Renal cortical epithelial cell (primary cell): Measurements from ENCODE around the gene PPP2R5C. TPM values are rescaled to one million over a fixed set of nuclear protein-coding genes. Genes with fewer than 3 reads are reported as not detected.

Experiments used
- DNase-seq: peaks from one replicate; pipeline ENCODE4 v3.0.0-alpha.2; 2011; ENCODE audit warnings: low read depth
- total RNA-seq: library from RNA; depleted of rRNA; stranded (reverse); fragments of >200 nt; gene quantifications from 2 replicates; pipeline ENCODE4 v1.2.3, GENCODE V29; 2014

The PPP2R5C gene
- total RNA-seq, 1 donor from 2014 or later, result 96.9 TPM

- DNase-seq, result peak; percentile 83
Measured at GRCh38 chr14:101865288-101865687, 103.8 kb downstream of the PPP2R5C start.

- DNase-seq, result no peak
Measured at GRCh38 chr14:101867854-101868253, 106.3 kb downstream of the PPP2R5C start.

- no peak for DNase-seq
Measured at GRCh38 chr14:101869217-101869616, 107.7 kb downstream of the PPP2R5C start.

- no peak for DNase-seq
Measured at GRCh38 chr14:101870273-101870939, 108.9 kb downstream of the PPP2R5C start.

GRCh38 chr14:101872346-101872745 lies 110.8 kb downstream of the PPP2R5C start:
- DNase-seq, result no peak

GRCh38 chr14:101873076-101873825 lies 111.7 kb downstream of the PPP2R5C start:
- DNase-seq, result no peak

GRCh38 chr14:101873991-101874390 lies 112.5 kb downstream of the PPP2R5C start:
- no peak for DNase-seq

GRCh38 chr14:101875041-101875726 lies 113.7 kb downstream of the PPP2R5C start:
- no peak for DNase-seq

- DNase-seq, result no peak
Measured at GRCh38 chr14:101875727-101876554, 114.4 kb downstream of the PPP2R5C start.

- DNase-seq, result no peak
Measured at GRCh38 chr14:101876555-101876938, 115.0 kb downstream of the PPP2R5C start.

GRCh38 chr14:101877766-101878165 lies 116.3 kb downstream of the PPP2R5C start:
- DNase-seq, result no peak

- DNase-seq, result no peak
Measured at GRCh38 chr14:101878211-101878821, 116.8 kb downstream of the PPP2R5C start.

- no peak for DNase-seq
Measured at GRCh38 chr14:101878822-101879528, 117.5 kb downstream of the PPP2R5C start.

GRCh38 chr14:101879529-101880336 lies 118.2 kb downstream of the PPP2R5C start:
- no peak for DNase-seq

- DNase-seq, result no peak
Measured at GRCh38 chr14:101881426-101881825, 119.9 kb downstream of the PPP2R5C start.

GRCh38 chr14:101882141-101882935 lies 120.8 kb downstream of the PPP2R5C start:
- no peak for DNase-seq

GRCh38 chr14:101884089-101884933 lies 122.8 kb downstream of the PPP2R5C start:
- DNase-seq, result no peak

GRCh38 chr14:101884934-101885576 lies 123.5 kb downstream of the PPP2R5C start:
- DNase-seq, result no peak
